Measurements from ENCODE around the gene CNTNAP1. TPM values are rescaled to one million over a fixed set of nuclear protein-coding genes. Genes with fewer than 3 reads are reported as not detected.

CNTNAP1 gene
- total and polyA plus RNA-seq, 5 experiments from 2014 or later: 0.05 to 3.0 (median 2.7) TPM; not detected in 2

DNA sequence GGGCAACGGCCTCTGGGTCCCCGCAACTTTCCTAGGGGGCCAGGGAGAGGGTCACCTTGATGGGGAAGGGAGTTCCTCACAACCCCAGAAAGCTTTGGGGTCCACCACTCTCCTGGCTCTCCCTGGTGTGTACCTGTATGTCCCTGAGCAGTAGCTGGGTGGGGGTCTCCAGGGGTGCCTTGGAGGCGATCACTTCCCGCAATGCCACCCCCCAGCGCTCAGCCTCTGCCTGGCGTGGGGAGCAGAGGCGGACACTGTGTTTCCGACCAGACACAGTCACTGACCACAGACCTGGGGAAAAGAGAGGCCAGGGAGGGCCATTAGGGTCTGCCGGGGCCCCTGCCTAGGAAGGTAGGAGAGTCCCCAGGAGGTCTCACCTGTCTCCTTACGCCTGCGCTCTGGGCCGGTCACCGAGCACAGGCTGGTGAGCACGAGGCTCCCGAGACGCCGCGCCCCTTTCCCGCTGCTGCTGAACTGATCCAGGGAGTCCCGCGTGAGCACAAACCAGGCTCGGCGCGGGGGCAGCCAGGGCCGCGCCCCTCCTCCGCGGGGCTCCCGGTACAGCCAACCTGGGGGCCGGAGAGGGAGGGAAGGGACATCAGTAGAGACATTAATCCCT, 9.0 kb upstream of the CNTNAP1 start:
- Mint-ChIP-seq H3K27me3 (peaks cover 13 to 52% (median 27%) of the 10 kb centered on the region in 5 donors), H3K4me1 (peaks cover 18 to 47% (median 43%) of the 10 kb centered on the region in 4 donors), H3K27ac (no peak overlapping the region), H3K9me3 (peaks cover 0 to 4% (median 0%) of the 10 kb centered on the region in 9 donors), H3K36me3 (peaks cover 0 to 2% (median 0%) of the 10 kb centered on the region in 3 donors), H3K4me3 (no peak overlapping the region)
- no peak for ATAC-seq
- no peak for DNase-seq
- POLR2A ChIA-PET: interaction anchor here (0.8 to 1.2 kb wide), 2 partner anchors 9 to 14 kb away, joined by 3 to 5 read pairs; partner anchors contain the start of gene TUBG2

DNA sequence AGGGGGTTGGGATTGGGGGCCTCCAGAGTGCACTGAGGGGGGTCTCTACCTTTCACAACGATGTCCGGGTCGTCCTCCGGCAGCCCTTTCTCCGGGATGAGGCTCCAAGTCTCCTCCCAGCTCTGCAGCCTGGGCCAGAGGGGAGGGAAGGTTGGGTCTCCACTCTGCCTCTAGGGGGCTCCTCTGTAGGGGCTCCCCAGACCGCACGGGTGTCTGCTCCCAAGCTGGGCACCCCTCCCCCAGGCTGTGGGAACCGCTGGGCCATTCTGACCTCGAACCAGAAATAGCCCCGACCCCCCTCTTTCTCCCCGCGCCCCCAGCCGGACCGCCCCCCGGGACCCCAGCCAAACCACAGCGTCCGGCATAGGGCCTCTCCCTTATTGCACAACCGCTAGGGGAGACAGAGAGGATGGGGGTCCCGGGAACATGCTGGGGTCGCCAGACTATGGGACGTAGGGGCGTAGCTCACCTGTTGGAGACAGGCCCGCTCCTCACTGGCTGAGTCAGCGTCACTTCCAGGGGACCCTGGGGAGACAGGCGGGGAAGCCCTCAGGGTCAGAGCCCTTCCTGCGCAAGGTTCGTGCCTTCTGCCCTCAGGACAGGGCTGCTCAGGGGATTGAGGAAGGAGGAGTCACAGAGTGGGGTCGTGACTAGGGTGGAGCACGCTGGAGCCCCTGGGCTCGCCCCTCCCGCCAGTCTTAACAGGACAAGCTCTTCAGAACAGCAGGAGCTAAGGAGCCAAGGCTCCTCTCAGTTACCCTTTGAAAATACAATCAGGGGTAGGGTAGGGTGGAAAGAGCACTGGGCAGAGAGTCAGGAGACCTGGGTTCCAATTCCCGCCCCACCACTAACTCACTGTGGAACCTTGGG, 8.2 kb upstream of the CNTNAP1 start:
- DNase-seq (peak in 2 of 10 donors; percentile 33 to 39), ATAC-seq (no peak)
- peaks cover 0 to 4% (median 0%) of the 10 kb centered on the region in 9 donors for H3K9me3 Mint-ChIP-seq
- peaks cover 13 to 49% (median 26%) of the 10 kb centered on the region in 5 donors for H3K27me3 Mint-ChIP-seq
- peak overlapping the region in 8 of 10 donors; percentile 15 to 78 (median 38) for H3K4me3 Mint-ChIP-seq
- H3K36me3 Mint-ChIP-seq: peaks cover 0 to 2% (median 0%) of the 10 kb centered on the region in 3 donors
- H3K27ac Mint-ChIP-seq: peak overlapping the region in 1 of 10 donors; percentile 29
- H3K4me1 Mint-ChIP-seq: peaks cover 20 to 52% (median 48%) of the 10 kb centered on the region in 4 donors
- POLR2A ChIA-PET: interaction anchor here (1.2 kb wide), 1 partner anchor 15 kb away, joined by 3 read pairs; the partner anchor contains the start of gene TUBG2

DNA sequence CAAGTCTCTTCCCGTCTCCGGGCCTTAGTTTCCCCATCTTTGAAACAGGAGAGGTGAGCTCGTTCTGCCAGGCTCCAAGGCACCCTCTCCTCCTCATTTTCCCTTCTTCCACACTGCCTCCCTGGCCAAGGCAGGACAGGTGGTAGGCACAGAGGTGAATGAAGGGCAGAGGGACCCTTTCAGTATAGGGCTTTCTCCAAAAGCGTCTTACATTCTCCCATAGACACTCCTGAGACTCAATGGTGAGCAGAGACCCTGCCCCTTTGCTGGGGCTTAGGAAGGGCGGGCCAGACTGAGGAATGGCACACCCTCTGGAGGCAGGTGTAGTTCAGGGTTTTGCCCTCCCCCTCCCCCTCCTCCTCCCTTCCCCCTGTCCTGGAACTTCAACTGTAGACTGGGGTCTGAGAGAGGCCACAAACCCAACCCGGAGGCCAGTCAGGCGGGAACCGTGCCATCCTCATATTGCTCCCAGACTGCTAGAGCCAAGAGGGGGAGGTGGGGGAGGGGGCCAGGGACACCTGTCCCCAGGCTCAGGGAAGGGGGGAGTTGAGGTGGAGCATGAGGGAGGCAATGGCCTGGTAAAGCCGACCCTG, 7.5 kb upstream of the CNTNAP1 start:
- DNase-seq (no peak), ATAC-seq (no peak)
- POLR2A ChIA-PET: interaction anchor here (1.9 kb wide), 1 partner anchor 97 kb away, joined by 5 read pairs; the partner anchor contains the start of gene PSMC3IP
- no peak overlapping the region for H3K27ac Mint-ChIP-seq
- H3K27me3 Mint-ChIP-seq: peaks cover 13 to 50% (median 23%) of the 10 kb centered on the region in 5 donors
- H3K4me1 Mint-ChIP-seq: peaks cover 19 to 55% (median 52%) of the 10 kb centered on the region in 4 donors
- peaks cover 0 to 4% (median 0%) of the 10 kb centered on the region in 9 donors for H3K9me3 Mint-ChIP-seq
- peaks cover 0 to 2% (median 0%) of the 10 kb centered on the region in 3 donors for H3K36me3 Mint-ChIP-seq
- H3K4me3 Mint-ChIP-seq: peak overlapping the region in 8 of 10 donors; percentile 8 to 78 (median 48)

DNA sequence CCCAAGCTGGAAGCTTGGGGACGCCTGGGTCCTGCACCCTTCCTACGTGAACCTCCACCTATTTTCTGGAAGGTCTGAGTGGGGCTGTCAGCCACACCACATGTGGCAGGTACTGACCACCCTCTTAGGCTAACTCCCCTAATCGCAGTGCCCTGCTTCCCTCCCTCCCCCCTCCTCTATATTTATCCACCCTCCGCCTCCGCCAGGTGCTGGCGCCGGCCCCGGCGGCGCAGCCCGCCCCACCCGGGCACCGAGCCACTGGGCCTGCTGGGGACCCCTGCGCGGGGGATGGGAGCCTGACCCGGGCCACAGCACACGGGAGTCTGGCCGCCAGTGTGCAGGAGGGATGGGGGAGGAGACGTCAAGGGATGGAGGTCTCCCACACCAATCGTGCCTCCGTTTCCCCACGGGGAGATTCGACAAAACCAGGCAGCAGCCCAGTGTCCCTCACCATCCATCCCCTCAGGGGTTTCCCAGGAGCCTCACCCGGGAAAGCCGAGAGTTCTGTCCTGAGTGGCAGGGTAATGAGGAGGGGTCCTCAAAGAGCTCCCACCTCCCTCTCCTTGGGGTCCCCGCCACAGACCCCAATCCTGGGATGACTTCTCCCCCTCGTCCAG, 6.9 kb upstream of the CNTNAP1 start:
- no peak for DNase-seq
- peak overlapping the region in 5 of 10 donors; percentile 2 to 93 (median 26) for H3K4me3 Mint-ChIP-seq

DNA sequence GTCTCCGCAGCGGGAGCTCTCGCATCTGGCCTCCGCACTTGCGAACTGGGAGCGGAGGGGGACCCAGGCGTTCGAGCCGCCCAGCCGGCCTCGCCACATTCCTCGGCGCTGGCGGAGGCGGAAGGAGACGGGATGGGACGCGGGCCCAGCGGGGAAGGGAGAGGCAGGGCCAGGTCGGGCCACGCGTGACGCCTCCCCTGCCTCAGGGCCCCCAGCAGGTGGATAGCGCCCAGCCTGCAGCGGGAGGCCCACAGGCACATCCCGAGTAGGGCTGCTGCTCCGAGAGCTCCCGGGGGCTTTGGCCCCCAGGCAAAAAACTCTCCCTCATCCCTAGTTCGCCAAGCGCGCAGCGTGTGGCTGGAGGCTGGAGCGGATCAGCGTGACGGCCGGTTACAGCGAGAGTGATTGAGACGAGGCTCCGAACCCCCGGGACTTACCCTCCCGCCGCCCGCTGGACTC, 6.3 kb upstream of the CNTNAP1 start:
- H3K9me3 Mint-ChIP-seq: peaks cover 0 to 4% (median 0%) of the 10 kb centered on the region in 9 donors
- POLR2A ChIA-PET: interaction anchor here (0.7 to 1.9 kb wide), 4 partner anchors 8 to 140 kb away, joined by 3 to 5 read pairs (median 4); partner anchors contain the start of genes NAGLU and PSMC3IP
- H3K4me1 Mint-ChIP-seq: peaks cover 20 to 54% (median 52%) of the 10 kb centered on the region in 4 donors
- DNase-seq (no peak), ATAC-seq (no peak)
- peak overlapping the region in 2 of 10 donors; percentile 19 to 27 for H3K27ac Mint-ChIP-seq
- H3K27me3 Mint-ChIP-seq: peaks cover 15 to 47% (median 22%) of the 10 kb centered on the region in 5 donors
- H3K4me3 Mint-ChIP-seq: peak overlapping the region; percentile 60 to 93 (median 74)
- H3K36me3 Mint-ChIP-seq: peaks cover 0 to 2% (median 0%) of the 10 kb centered on the region in 3 donors

More for the DNA sequence above, 6.9 kb upstream of the CNTNAP1 start:
- ATAC-seq: no peak
- peaks cover 0 to 2% (median 0%) of the 10 kb centered on the region in 3 donors for H3K36me3 Mint-ChIP-seq
- POLR2A ChIA-PET: interaction anchor here (0.7 to 1.9 kb wide), 2 partner anchors 34 to 98 kb away, joined by 3 to 5 read pairs; partner anchors contain the start of gene PSMC3IP
- peaks cover 0 to 4% (median 0%) of the 10 kb centered on the region in 9 donors for H3K9me3 Mint-ChIP-seq
- peaks cover 13 to 49% (median 20%) of the 10 kb centered on the region in 5 donors for H3K27me3 Mint-ChIP-seq
- no peak overlapping the region for H3K27ac Mint-ChIP-seq
- peaks cover 18 to 55% (median 53%) of the 10 kb centered on the region in 4 donors for H3K4me1 Mint-ChIP-seq

DNA sequence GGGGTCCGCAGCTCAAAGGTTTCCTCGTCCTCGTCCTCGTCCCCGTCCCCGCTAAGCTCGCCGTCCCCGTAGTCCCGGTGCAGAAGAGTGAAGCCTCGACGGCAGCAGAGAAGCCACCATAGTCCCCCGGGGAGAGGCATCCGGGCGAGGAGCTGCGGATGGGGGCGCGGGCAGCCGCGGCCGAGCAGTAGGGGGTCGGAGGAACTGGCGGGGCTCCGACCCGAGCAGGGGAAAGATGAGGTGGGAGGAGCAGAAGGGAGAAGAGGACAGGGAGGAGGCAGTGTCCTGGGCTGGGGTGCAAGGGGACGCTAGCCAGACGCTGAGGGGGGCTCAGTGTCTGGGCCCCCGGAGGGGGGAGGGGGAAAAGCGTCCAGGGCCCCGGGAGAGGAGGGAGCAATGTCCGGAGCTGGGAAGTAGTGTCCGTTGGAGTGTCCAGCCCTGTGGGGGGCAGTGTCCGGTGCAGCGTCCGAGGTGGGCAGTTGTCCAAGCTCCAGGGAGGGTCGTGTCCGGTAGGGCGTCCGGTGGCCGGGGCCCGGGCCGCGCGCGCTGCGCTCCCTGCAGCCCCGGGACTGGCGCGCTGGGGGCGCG, 5.8 kb upstream of the CNTNAP1 start, which contains the start of gene PLEKHH3:
Gene PLEKHH3 (minus strand): TSS at position 571 of the 588 bp plus-strand sequence. CDS start 431 bp downstream, at position 140.
- H3K27ac Mint-ChIP-seq: peak within 1 kb of the TSS in 8 of 10 donors; percentile 71 to 90 (median 80)
- POLR2A ChIA-PET: interaction anchor here (0.7 to 1.9 kb wide), 6 partner anchors 9 to 140 kb away, joined by 3 to 5 read pairs (median 4); partner anchors contain the start of genes EZH1, NAGLU, PSMC3IP and TUBG2
- peak within 1 kb of the TSS; percentile 82 to 93 (median 92) for H3K4me3 Mint-ChIP-seq
- peaks cover 16 to 47% (median 23%) of the 10 kb centered on the region in 5 donors for H3K27me3 Mint-ChIP-seq
- peaks cover 0 to 2% (median 0%) of the 10 kb centered on the region in 3 donors for H3K36me3 Mint-ChIP-seq
- DNase-seq: no peak
- ATAC-seq: no peak
- peaks cover 0 to 4% (median 0%) of the 10 kb centered on the region in 9 donors for H3K9me3 Mint-ChIP-seq
- peaks cover 22 to 55% (median 52%) of the 10 kb centered on the region in 4 donors for H3K4me1 Mint-ChIP-seq

DNA sequence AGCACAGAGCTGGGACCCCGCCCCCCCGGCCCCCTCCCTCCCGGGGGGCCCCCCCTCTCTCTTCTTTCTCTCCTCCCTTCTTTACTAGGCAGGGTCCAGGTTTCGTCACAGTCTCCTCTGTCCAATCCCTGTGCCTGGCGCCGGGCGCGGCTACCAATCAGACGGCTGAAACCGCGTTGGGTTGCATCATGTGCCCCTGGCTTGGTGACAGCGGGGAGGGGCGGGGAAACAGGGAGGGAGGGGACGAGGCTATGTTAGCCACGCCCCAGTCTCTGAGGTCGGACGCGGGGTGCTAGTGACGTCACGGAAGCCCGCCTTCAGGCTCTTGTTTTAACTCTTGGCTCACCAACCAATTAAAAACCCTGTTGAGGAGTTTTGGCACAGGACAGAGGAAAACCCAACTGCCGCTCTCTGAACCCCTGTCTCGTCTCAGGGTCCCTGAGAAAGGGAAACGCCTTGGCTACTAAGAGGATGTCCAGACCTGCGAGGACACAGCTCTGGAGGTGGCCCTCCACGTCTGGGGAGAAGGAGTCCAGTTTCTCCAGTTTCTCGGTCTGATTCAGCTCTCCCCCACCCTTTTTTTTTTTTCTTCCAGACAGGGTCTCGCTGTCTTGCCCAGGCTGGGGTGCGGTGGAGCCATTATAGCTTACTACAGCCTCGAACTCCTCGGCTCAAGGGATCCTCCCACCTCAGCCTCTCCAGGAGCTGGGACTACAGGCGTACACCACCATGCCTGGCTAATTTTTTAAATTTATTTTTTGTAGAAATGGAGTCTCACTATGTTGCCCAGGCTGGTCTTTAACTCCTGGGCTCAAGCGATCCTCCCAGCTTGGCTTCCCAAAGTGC, 5.1 kb upstream of the CNTNAP1 start:
- POLR2A ChIA-PET: interaction anchor here (0.7 to 1.9 kb wide), 8 partner anchors 9 to 141 kb away, joined by 3 to 5 read pairs (median 3); partner anchors contain the start of genes EZH1, NAGLU, PSMC3IP and RETREG3
- peaks cover 0 to 2% (median 0%) of the 10 kb centered on the region in 3 donors for H3K36me3 Mint-ChIP-seq
- H3K27ac Mint-ChIP-seq: peak overlapping the region in 8 of 10 donors; percentile 71 to 90 (median 80)
- DNase-seq: peak; percentile 84 to 98 (median 94)
- peak; percentile 68 to 85 for ATAC-seq
- peaks cover 24 to 57% (median 56%) of the 10 kb centered on the region in 4 donors for H3K4me1 Mint-ChIP-seq
- peaks cover 16 to 48% (median 24%) of the 10 kb centered on the region in 5 donors for H3K27me3 Mint-ChIP-seq
- peak overlapping the region; percentile 82 to 93 (median 92) for H3K4me3 Mint-ChIP-seq
- peaks cover 0 to 4% (median 0%) of the 10 kb centered on the region in 9 donors for H3K9me3 Mint-ChIP-seq

DNA sequence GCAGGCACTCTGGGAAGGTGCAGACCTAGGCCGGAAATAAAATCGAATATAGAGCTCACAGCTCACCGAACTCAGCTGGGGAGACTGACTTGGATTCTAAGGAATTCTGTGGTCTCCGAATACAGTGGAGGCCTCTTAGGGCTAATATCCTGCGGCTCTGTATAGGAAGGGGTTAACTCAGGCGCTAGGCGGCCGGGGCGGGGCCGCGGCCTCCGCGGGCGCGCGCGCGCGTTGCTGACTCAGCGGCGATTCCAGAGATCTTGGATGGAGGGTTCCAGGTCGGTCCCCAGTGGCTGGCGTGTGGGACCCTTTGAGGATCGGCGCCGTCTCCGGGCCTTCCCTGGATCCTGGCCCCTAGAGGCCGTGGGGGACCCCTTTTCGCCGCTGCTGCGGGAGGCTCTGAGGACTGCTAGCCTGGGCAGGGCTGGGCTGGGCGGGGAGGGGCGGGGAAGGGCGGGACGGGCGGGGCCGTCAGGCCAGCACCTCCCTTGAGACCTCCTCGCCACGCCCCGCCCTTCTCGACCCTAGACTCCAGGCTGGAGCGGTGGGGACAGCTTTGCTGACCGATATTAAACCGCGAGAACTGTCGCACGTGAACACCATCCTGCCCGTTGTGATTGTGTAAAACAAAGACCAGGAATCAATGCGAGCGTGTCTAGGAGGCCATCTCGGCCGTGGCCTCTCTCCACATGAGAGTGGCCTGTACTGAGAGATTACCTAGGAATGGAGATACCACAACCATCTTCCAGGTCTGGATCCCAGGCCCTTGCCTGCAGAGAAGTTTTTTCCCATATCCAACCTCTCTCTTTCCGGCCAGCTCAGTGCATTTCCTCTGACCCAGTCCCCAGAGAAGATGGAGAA, 4.2 kb upstream of the CNTNAP1 start:
- H3K4me1 Mint-ChIP-seq: peaks cover 30 to 66% (median 64%) of the 10 kb centered on the region in 4 donors
- H3K27ac Mint-ChIP-seq: peak overlapping the region; percentile 25 to 90 (median 76)
- DNase-seq (peak in 9 of 10 donors; percentile 40 to 76 (median 58)), ATAC-seq (peak in 1 of 2 donors; percentile 17)
- H3K9me3 Mint-ChIP-seq: peaks cover 0 to 4% (median 0%) of the 10 kb centered on the region in 9 donors
- peaks cover 14 to 56% (median 32%) of the 10 kb centered on the region in 5 donors for H3K27me3 Mint-ChIP-seq
- POLR2A ChIA-PET: interaction anchor here (0.7 to 2.9 kb wide), 13 partner anchors 8 to 683 kb away, joined by 3 to 20 read pairs (median 3); partner anchors contain the start of genes NAGLU, PSMC3IP, RETREG3 and TUBG1
- H3K36me3 Mint-ChIP-seq: peaks cover 0 to 2% (median 0%) of the 10 kb centered on the region in 3 donors
- peak overlapping the region; percentile 82 to 93 (median 92) for H3K4me3 Mint-ChIP-seq

DNA sequence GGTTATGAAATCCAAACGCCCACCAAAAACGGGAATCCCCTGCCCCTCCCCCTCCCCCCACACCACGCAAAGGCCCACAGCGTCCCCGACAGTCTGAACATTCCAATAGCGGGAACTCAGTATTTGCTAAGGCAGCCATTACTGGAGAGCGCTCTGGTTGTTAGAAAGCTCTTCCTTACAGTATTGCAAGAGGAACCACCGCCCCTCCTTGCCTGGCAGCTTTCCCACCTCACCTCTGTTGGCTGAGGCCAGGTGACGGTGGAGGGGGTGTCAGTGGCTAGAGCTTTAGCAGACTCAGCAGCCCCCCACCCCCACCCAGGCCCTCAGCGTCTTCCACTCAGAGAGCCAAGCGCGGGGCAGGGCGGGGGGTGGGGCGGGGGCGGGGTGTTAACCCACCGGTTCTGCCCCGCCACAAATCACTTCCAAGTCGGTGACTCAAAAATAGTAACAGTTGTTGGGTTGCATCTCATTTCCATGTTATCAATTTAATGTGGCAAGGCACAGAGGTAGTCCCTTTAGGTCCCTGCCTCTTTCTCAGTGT, 3.3 kb upstream of the CNTNAP1 start:
- H3K9me3 Mint-ChIP-seq: peaks cover 0 to 4% (median 0%) of the 10 kb centered on the region in 9 donors
- H3K27ac Mint-ChIP-seq: peak overlapping the region in 7 of 10 donors; percentile 53 to 90 (median 83)
- ATAC-seq: peak; percentile 7 to 9
- peaks cover 35 to 73% (median 71%) of the 10 kb centered on the region in 4 donors for H3K4me1 Mint-ChIP-seq
- peaks cover 16 to 59% (median 34%) of the 10 kb centered on the region in 5 donors for H3K27me3 Mint-ChIP-seq
- POLR2A ChIA-PET: interaction anchor here (0.6 to 2.9 kb wide), 12 partner anchors 8 to 682 kb away, joined by 3 to 20 read pairs (median 3); partner anchors contain the start of genes MLX, PSMC3IP, RETREG3 and TUBG1
- H3K4me3 Mint-ChIP-seq: peak overlapping the region; percentile 79 to 93 (median 87)
- DNase-seq: peak in 7 of 10 donors; percentile 37 to 77 (median 41)
- H3K36me3 Mint-ChIP-seq: peaks cover 0 to 2% (median 0%) of the 10 kb centered on the region in 3 donors

Data from naive thymus-derived CD8-positive, alpha-beta T cell (primary cell).